CD4-positive, alpha-beta T cell treated with Interleukin-17A for 1 hour (primary cell): ENCODE measurements around the gene ASPM.
"Not testable (repeated sequence)": the region's sequence is repeated elsewhere in the genome, so short reads cannot be mapped to it uniquely, and the experiment has no call there.

ENCODE experiments used
- DNase-seq: peaks from one replicate; pipeline ENCODE4 v3.0.0-alpha.2; 2020

The ASPM gene

GRCh38 chr1:197141575-197141974 is 4.9 kb downstream of the ASPM start:
- no peak for DNase-seq

- no peak for DNase-seq
Measured at GRCh38 chr1:197140121-197140520, 6.3 kb downstream of the ASPM start.

- no peak for DNase-seq
Measured at GRCh38 chr1:197139169-197139568, 7.3 kb downstream of the ASPM start.

GRCh38 chr1:197137322-197137721 is 9.1 kb downstream of the ASPM start:
- no peak for DNase-seq

- no peak for DNase-seq
Measured at GRCh38 chr1:197130677-197131304, 15.7 kb downstream of the ASPM start.

GRCh38 chr1:197129698-197130097 is 16.8 kb downstream of the ASPM start:
- no peak for DNase-seq

- DNase-seq, result no peak
Measured at GRCh38 chr1:197127246-197127912, 19.1 kb downstream of the ASPM start.

- no peak for DNase-seq
Measured at GRCh38 chr1:197126691-197127090, 19.8 kb downstream of the ASPM start.

GRCh38 chr1:197124376-197124775 is 22.1 kb downstream of the ASPM start:
- no peak for DNase-seq

- no peak for DNase-seq
Measured at GRCh38 chr1:197116156-197116555, 30.3 kb downstream of the ASPM start.

- no peak for DNase-seq
Measured at GRCh38 chr1:197106869-197107268, 39.6 kb downstream of the ASPM start.

GRCh38 chr1:197103300-197103699 is 43.2 kb downstream of the ASPM start:
- no peak for DNase-seq

GRCh38 chr1:197101978-197102377 is 44.5 kb downstream of the ASPM start:
- DNase-seq, result no peak

GRCh38 chr1:197100677-197101076 is 45.8 kb downstream of the ASPM start:
- DNase-seq, result no peak

- DNase-seq, result no peak
Measured at GRCh38 chr1:197099444-197099843, 47.0 kb downstream of the ASPM start.

- not testable (repeated sequence) for DNase-seq
Measured at GRCh38 chr1:197096971-197097370, 49.5 kb downstream of the ASPM start.

- DNase-seq, result no peak
Measured at GRCh38 chr1:197096137-197096536, 50.3 kb downstream of the ASPM start.

GRCh38 chr1:197093226-197093885 is 53.1 kb downstream of the ASPM start:
- DNase-seq, result no peak

GRCh38 chr1:197092491-197093023 is 53.9 kb downstream of the ASPM start:
- no peak for DNase-seq

- DNase-seq, result no peak
Measured at GRCh38 chr1:197083474-197083873, 63.0 kb downstream of the ASPM start.

GRCh38 chr1:197081117-197081753 is 65.2 kb downstream of the ASPM start:
- no peak for DNase-seq

- DNase-seq, result no peak
Measured at GRCh38 chr1:197080323-197080722, 66.1 kb downstream of the ASPM start.

- DNase-seq, result no peak
Measured at GRCh38 chr1:197076585-197076984, 69.9 kb downstream of the ASPM start.

GRCh38 chr1:197073978-197074377 is 72.5 kb downstream of the ASPM start:
- no peak for DNase-seq
